K562 (cell line): ENCODE data around the gene CRELD2. TPM values are rescaled to one million over a fixed set of nuclear protein-coding genes. Genes with fewer than 3 reads are reported as not detected.

Experiments
- ARID4B ChIP-seq: sonication (generic); formaldehyde crosslinking; IDR thresholded peaks from 2 replicates; pipeline ENCODE4 v1.8.0; 2022; ENCODE audit warnings: mild to moderate bottlenecking, missing genetic modification reagents
- NFIC ChIP-seq: fragments of 450-650 bp; IDR thresholded peaks from 2 replicates; pipeline ENCODE4 v1.6.1; 2017; ENCODE audit warnings: mild to moderate bottlenecking, inconsistent platforms
- POLR3A ChIP-seq: IDR thresholded peaks from 2 replicates; pipeline ENCODE4 v1.6.1; 2011; ENCODE audit warnings: borderline replicate concordance, mild to moderate bottlenecking, moderate library complexity; ENCODE audit not compliant: insufficient read length, insufficient read depth; ENCODE audit errors: extremely low read depth
- ZBTB40 ChIP-seq, 2 experiments: fragments of 450-650 bp in 1 of 2; sonication (generic) in 1 of 2; formaldehyde crosslinking in 1 of 2; IDR thresholded peaks; 2 replicates each; pipeline versions ENCODE4 v1.7.1 to v1.9.0; 2016 to 2022; ENCODE audit warnings: inconsistent platforms in 1 of 2, mild to moderate bottlenecking in 1 of 2, missing genetic modification reagents in 1 of 2
- polyA plus RNA-seq, 8 experiments: library from polyadenylated mRNA; depleted of rRNA in 4 of 8; stranded (reverse) in 5 of 8; unstranded in 3 of 8; fragments of >200 nt; fragmentation: Nextera tagmentation in 2 of 8; fragmentation: Illumina TruSeq in 1 of 8; extraction: Ambion mirVana in 2 of 8; extraction: Trizol in 1 of 8; gene quantifications; 2 replicates each; pipeline versions ENCODE4 v1.2.1 to v1.2.3, GENCODE V29; 2011 to 2014; ENCODE audit warnings: inconsistent platforms in 1 of 8, missing spikeins in 1 of 8
- total RNA-seq, 7 experiments: library from RNA; depleted of rRNA in 6 of 7; stranded (reverse); fragments of >200 nt in 6 of 7; fragmentation: Illumina TruSeq in 2 of 7; extraction: Trizol in 2 of 7; gene quantifications; 2 replicates each; pipeline versions ENCODE4 v1.2.1 to v1.2.3, GENCODE V29; 2011 to 2021; ENCODE audit warnings: low replicate concordance in 1 of 7
- TF ChIP-seq, protein P1 (sequence below), 2 experiments: IDR thresholded peaks; 2 replicates each; pipeline ENCODE4 v1.6.1; 2011; ENCODE audit warnings: borderline replicate concordance in 1 of 2, control low read depth in 1 of 2, low read depth in 1 of 2, low read length in 1 of 2, mild to moderate bottlenecking in 1 of 2, mixed read lengths in 1 of 2, moderate library complexity in 1 of 2; ENCODE audit not compliant: insufficient read depth in 1 of 2, insufficient read length in 1 of 2, poor library complexity in 1 of 2, severe bottlenecking in 1 of 2; ENCODE audit errors: extremely low read depth in 1 of 2

The CRELD2 gene
- total and polyA plus RNA-seq, 9 of the 15 experiments (the other 6 are each of a cell fraction or from before 2014, with no cell fraction given), result 0.96 to 25.3 (median 8.8) TPM

GRCh38 chr22:49961601-49962011 is 43.2 kb downstream of the CRELD2 start (continued):
- TF ChIP-seq ZBTB40 (IDR thresholded peaks at IDR 0.05) (peak; percentile 39; the same call in 1 of the 2 replicates), ZBTB40 (CRISPR knock-in tag; IDR thresholded peaks at IDR 0.05) (no peak), ARID4B (peak; percentile 59), NFIC (peak; percentile 12; the same call in 1 of the 2 replicates), POLR3A (no peak)
- TF ChIP-seq, protein P1, sequence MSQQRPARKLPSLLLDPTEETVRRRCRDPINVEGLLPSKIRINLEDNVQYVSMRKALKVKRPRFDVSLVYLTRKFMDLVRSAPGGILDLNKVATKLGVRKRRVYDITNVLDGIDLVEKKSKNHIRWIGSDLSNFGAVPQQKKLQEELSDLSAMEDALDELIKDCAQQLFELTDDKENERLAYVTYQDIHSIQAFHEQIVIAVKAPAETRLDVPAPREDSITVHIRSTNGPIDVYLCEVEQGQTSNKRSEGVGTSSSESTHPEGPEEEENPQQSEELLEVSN (IDR thresholded peaks at IDR 0.05; ENCODE audit: borderline replicate concordance in 1 of 2, extremely low read depth in 1 of 2, insufficient read depth in 1 of 2, insufficient read length in 1 of 2, low read depth in 1 of 2, low read length in 1 of 2, poor library complexity in 1 of 2, severe bottlenecking in 1 of 2), result peak in 1 of 2 experiments; percentile 8
- TF ChIP-seq, all 486 proteins: peak for 18
